GM11168 (cell line): ENCODE results near the gene TRMT10B.

Source experiments
- in situ Hi-C: fragments of 300-500 bp; cut with MboI; formaldehyde crosslinking; loops from one replicate; pipeline ENCODE4 v1.12.0; 2022; ENCODE audit warnings: low sequenced_read_pairs; ENCODE audit not compliant: unreplicated experiment

TRMT10B gene, protein sequence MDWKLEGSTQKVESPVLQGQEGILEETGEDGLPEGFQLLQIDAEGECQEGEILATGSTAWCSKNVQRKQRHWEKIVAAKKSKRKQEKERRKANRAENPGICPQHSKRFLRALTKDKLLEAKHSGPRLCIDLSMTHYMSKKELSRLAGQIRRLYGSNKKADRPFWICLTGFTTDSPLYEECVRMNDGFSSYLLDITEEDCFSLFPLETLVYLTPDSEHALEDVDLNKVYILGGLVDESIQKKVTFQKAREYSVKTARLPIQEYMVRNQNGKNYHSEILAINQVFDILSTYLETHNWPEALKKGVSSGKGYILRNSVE

GRCh38 chr9:37753489-37754190 lies at the start of gene TRMT10B:
Gene TRMT10B (plus strand): TSS chr9:37753805. CDS start chr9:37761932, 8,127 bp downstream.
- in situ Hi-C loops, result no loop called here

DNA sequence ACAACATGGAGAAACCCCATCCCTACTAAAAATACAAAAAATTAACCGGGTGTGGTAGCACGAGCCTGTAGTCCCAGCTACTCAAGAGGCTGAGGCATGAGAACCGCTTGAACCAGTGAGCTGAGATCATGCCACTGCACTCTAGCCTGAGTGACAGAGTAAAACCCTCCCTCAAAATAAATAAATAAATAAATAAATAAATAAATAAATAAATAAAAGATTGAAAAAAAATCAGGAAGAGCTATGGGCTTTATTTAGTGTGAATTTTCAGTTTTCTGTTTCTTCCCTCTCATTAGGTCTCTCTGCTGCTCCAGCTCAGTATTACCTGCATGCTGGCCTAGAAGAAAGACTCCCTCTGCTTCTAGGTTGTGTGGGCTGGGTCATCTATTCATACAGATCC lies 47.8 kb upstream of the TRMT10B start:
- in situ Hi-C loops, result no loop called here

DNA sequence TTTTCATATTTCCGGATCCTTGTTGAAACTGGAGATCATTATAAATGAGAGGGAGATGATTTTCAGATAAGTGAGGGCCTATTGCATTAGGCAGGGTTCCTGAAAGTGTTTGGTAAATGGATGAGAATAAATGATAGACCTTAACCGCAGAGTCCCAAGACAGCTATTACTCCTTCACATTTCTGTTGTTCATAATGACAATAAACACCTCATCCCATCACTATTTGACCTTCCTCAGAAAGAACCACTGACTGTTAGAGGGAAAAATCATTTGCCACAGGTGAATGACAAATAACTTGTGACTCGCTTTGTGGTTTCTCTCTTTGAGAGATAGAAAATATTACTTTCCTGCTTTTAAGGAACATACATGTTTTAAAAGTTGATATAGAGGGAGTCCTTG lies 47.3 kb upstream of the TRMT10B start:
- in situ Hi-C loops, result no loop called here

DNA sequence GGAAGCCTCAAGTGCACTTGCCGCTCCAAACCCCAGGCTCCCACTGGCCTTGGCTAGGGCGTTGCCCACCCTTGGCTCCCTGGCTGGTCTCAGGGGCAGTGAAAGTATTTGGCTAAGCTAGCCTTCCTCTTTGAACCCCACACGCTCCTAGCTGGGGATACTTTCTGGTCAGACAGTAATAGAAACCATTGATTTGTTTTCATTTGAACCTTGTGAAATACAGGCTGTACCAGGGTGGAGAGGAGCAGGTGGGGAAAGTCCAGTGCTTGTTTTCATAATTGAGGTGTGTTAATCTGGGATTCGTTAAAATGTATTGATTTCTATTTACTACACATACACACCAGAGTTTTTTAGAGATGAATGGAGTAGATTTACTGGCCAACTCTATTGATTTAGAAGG lies 45.9 kb upstream of the TRMT10B start:
- in situ Hi-C loops, result no loop called here

DNA sequence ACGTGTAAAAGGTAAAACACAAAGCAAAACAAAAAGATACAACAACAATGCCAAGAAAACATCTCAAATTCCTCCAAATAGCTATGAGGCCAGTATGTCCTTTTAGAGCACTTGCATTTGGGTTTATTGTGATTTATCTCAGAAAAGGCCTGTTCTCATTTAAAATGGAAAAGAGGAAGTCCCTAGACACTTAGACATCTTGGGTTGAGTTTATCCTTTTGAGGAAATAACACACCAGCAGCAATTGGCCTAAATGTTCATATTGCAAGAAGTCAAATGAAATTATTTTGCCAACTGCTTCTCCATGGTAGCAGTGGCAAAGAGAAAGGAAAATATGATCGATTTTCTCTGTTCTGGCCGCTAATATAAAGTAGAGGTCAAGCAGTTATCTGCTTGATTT lies 43.6 kb upstream of the TRMT10B start:
- in situ Hi-C loops, result no loop called here

DNA sequence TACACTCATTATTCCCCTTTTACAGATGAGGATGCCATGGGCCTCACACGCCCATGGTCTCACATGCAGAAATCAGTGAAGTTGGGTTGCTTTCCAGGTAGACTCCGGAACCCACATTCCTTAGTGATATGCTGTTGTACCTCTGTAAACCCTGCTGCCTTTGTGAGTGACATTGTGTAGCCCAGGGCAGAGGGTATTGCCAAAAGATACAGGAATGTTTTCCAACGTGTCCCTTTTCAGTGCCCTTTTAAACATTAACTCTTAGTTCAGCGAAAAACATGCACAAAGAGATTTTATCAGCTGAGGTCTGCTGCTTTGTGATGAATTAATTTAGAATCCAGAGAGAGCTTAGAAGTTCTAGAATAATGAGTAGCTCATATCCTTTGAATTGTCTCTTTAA lies 38.3 kb upstream of the TRMT10B start:
- in situ Hi-C loops, result no loop called here

- in situ Hi-C loops, result no loop called here
These were observed 37.6 kb upstream of the TRMT10B start for GRCh38 chr9:37715991-37716505.

- in situ Hi-C loops, result no loop called here
These were observed 34.1 kb upstream of the TRMT10B start for GRCh38 chr9:37719526-37719925.

DNA sequence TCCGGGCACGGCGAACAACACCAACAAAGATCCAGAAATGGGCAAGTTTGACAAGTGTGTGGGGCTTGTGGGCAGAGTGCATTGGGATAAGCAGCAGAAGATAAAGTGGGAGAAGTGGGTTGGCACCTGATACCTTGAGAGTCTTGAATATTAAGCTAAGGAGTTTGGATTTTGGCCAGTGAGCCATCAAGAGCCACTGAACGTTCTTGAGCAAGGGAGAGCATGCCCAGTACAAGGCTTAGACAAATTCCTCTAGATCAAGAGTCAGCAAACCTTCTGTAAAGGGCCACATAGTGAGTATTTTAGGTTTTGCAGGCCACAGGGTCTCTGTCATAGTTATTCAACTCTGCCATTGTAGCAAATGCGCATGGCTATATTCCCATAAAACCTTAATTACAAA lies 26.6 kb upstream of the TRMT10B start:
- in situ Hi-C loops, result no loop called here

DNA sequence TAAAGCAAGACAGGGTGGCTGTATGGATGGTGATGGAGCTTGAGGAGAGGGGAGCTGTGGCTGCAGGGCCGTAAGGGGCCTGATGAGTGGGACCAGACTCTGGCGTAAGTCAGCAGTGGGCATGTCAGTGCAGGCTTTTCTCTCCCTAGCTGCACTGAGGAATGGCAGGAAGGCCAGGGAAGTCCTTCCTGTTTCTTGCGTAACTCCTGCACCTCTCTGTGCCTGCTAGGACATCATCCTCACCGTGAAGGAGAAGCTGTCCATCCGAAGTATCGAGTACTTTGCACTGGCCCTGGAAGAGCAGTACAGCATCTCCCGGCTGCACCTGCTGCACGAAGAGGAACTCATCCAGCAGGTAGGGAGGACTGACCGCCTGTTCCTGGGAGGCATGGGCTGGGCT lies 24.1 kb upstream of the TRMT10B start:
- in situ Hi-C loops, result no loop called here

DNA sequence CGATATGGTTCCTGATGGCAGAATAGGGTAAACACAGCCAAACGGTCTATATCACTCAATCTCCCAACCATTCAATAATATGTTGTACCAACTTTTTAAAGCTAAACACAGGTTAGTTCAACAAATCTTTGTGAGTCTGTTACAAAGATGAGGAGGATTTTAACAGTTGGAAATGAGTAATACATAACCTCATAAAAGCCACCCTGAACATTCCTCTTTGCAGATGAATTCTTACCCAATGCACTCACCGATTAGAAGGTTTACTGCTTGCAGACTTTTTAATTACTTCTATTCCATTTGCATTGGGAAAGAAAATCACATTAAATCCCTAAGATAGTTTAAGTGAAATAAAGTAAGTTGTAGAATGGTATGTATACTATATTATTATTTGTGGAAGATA lies 23.3 kb upstream of the TRMT10B start:
- in situ Hi-C loops, result no loop called here

GRCh38 chr9:37730839-37731238 lies 22.8 kb upstream of the TRMT10B start:
- in situ Hi-C loops, result no loop called here

GRCh38 chr9:37732086-37732741 lies 21.4 kb upstream of the TRMT10B start:
- in situ Hi-C loops, result no loop called here

- in situ Hi-C loops, result no loop called here
These were observed 20.7 kb upstream of the TRMT10B start for GRCh38 chr9:37732952-37733351.

GRCh38 chr9:37739222-37739621 lies 14.4 kb upstream of the TRMT10B start:
- in situ Hi-C loops, result no loop called here

GRCh38 chr9:37740128-37740527 lies 13.5 kb upstream of the TRMT10B start:
- in situ Hi-C loops, result no loop called here

DNA sequence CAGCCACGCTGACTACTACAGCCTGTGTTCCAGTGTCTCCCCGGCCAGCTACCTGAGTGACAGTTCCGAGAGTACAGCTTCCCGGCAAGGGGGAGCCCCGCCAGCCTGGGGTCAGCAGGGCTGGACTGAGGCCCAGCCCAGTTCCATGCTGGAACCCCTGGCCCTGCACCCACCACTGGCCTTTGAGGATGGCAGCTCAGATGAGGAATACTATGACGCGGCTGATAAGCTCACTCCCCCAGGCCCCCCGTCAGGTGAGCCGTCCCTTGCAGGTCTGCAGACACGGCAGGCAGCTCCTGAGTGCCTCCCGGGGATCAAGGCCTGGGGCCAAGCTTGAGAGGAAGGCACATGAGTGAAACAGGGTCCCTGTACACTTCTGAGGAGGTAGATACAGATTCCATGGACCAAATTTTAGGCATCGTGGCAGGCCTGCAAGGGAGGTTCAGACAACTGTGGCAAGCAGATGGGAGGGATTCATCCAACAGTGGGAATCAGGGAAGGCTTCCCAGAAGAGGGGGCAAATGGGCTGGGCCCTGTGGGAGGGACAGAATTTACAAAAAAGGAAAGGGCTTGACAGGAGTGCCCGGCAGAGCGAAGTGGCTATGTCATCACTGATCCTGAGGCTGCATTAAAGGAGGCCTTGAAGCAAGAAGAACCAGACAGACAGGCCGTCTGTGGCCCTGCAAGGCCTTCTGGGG lies 12.8 kb upstream of the TRMT10B start:
- in situ Hi-C loops, result no loop called here

DNA sequence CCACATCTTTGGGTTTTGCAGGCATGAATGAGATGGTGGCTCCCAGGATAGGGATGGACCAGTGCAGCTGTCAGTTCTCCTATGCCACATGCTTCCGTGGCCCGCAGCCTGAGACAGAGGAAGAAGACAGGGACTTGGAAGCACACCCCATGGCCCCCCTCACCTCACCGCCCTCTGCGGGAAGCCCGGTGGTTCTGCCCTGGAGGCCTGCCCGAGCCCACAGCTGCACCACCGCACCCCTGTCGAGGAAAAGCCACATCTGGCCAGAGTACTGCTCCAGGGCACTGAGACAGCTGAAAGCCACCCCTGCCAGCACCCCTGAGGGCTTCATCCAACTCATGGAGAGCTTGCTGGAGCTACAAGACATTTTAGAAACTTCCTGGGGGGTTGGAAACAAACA lies 7.6 kb upstream of the TRMT10B start:
- in situ Hi-C loops, result no loop called here

DNA sequence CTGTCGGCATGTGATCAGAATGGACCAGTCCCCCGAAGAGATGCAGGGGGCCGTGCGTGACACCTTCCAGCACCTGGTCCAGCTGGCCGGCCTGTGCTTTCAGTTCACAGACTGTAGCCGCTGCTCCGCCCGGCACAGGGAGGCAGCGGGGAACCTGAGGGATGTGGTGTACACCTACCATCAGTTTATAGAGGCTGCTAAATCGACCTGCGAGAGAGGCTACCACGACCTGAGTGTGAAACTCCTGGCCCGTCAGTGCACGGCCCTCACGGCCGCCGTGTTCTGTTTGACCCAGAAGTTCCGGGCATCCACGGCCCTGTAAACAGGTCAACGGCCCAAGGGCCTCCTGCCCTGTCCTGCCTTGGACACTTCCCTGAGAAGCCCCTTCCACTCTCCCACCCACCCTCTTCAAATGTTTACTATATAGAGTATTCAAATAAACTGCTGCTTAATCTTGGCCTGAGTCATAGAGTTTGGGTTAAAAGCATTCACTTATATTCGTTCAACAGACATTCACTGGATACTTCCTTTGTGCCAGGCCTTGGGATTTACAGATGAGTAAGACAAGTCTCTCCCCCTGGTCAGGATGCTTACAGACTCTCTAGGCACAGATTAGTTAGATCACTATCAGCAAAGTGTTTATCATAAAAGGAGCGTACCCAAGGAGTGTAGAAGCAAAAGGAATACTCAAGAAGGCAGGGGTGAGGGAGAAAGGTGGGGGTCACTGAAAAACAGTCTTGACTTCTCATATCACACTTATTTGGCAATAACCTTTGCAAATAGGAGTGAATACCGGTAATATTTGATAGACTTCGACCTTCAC lies 6.9 kb upstream of the TRMT10B start:
- in situ Hi-C loops, result no loop called here

- in situ Hi-C loops, result no loop called here
These were observed 6.3 kb upstream of the TRMT10B start for GRCh38 chr9:37747271-37747753.
